Neural progenitor cell (in vitro differentiated cells): ENCODE measurements around the gene SERINC5. TPM values are rescaled to one million over a fixed set of nuclear protein-coding genes. Genes with fewer than 3 reads are reported as not detected.
A peak's percentile ranks its signal among the peaks of the same experiment; 100 is the strongest.

Source experiments
- DNase-seq: peaks from one replicate; pipeline ENCODE4 v3.0.0-alpha.2; 2016; ENCODE audit warnings: low spot score
- H2AFZ ChIP-seq: fragments of 200-600 bp; sonication (generic); replicated peaks from 2 replicates; pipeline ENCODE4 v1.6.1; 2016; ENCODE audit warnings: antibody characterized with exemption
- H3F3A ChIP-seq: fragments of 200-600 bp; sonication (generic); 2 replicates; pipeline ENCODE4 v1.6.1; 2016; ENCODE audit warnings: antibody characterized with exemption, low read depth
- H3K27ac ChIP-seq: fragments of 200-600 bp; sonication (generic); 2 replicates; pipeline ENCODE4 v1.5.1; 2016; ENCODE audit warnings: mild to moderate bottlenecking
- H3K27me3 ChIP-seq: fragments of 200-600 bp; sonication (generic); 2 replicates; pipeline ENCODE4 v1.6.1; 2016; ENCODE audit warnings: mild to moderate bottlenecking, moderate library complexity
- H3K36me3 ChIP-seq: fragments of 200-600 bp; sonication (generic); 2 replicates; pipeline ENCODE4 v1.5.1; 2016
- H3K4me1 ChIP-seq: fragments of 200-600 bp; sonication (generic); 2 replicates; pipeline ENCODE4 v1.6.1; 2016; ENCODE audit warnings: mixed run types
- H3K4me2 ChIP-seq: fragments of 200-600 bp; sonication (generic); 2 replicates; pipeline ENCODE4 v1.6.1; 2016
- H3K4me3 ChIP-seq: fragments of 200-600 bp; sonication (generic); 2 replicates; pipeline ENCODE4 v1.5.1; 2016
- H3K79me2 ChIP-seq: fragments of 200-600 bp; sonication (generic); 2 replicates; pipeline ENCODE4 v1.6.1; 2016; ENCODE audit warnings: low read depth
- H3K9ac ChIP-seq: fragments of 200-600 bp; sonication (generic); 2 replicates; pipeline ENCODE4 v1.6.1; 2016
- H3K9me3 ChIP-seq: fragments of 200-600 bp; sonication (generic); 2 replicates; pipeline ENCODE4 v1.5.1; 2016; ENCODE audit warnings: low read depth
- H4K20me1 ChIP-seq: fragments of 200-600 bp; sonication (generic); 2 replicates; pipeline ENCODE4 v1.6.1; 2016; ENCODE audit warnings: low read depth
- H3K27ac Mint-ChIP-seq: 3 replicates; pipeline ENCODE4 v1.8.0; 2021; ENCODE audit warnings: mixed read lengths
- H3K27me3 Mint-ChIP-seq: 2 replicates; pipeline ENCODE4 v1.8.0; 2022; ENCODE audit warnings: low read depth, mild to moderate bottlenecking, inconsistent platforms, moderate library complexity, mixed read lengths; ENCODE audit not compliant: insufficient read depth
- H3K36me3 Mint-ChIP-seq: 3 replicates; pipeline ENCODE4 v1.8.0; 2021; ENCODE audit warnings: mixed read lengths
- H3K4me1 Mint-ChIP-seq: 3 replicates; pipeline ENCODE4 v1.8.0; 2021; ENCODE audit warnings: mixed read lengths
- H3K4me3 Mint-ChIP-seq: 3 replicates; pipeline ENCODE4 v1.8.0; 2021; ENCODE audit warnings: mild to moderate bottlenecking, moderate library complexity, mixed read lengths
- H3K9me3 Mint-ChIP-seq: 3 replicates; pipeline ENCODE4 v1.8.0; 2020; ENCODE audit warnings: mixed read lengths
- CTCF ChIP-seq: fragments of 200-600 bp; sonication (generic); IDR thresholded peaks from 2 replicates; pipeline ENCODE4 v1.5.1; 2017; ENCODE audit warnings: antibody characterized with exemption, mild to moderate bottlenecking
- EZH2 ChIP-seq: fragments of 200-600 bp; sonication (generic); IDR thresholded peaks from 2 replicates; pipeline ENCODE4 v1.6.1; 2017; ENCODE audit warnings: antibody characterized with exemption, mild to moderate bottlenecking, moderate library complexity
- EZH2phosphoT487 ChIP-seq: fragments of 200-600 bp; sonication (generic); IDR thresholded peaks from 2 replicates; pipeline ENCODE4 v1.6.1; 2017; ENCODE audit warnings: antibody characterized with exemption
- total RNA-seq: library from RNA; depleted of rRNA; stranded (reverse); fragments of >200 nt; gene quantifications from 2 replicates; pipeline ENCODE4 v1.2.3, GENCODE V29; 2015; ENCODE audit warnings: low replicate concordance

SERINC5 gene
- total RNA-seq, 1 donor from 2014 or later: 126 TPM

GRCh38 chr5:80191991-80192398 is 63.9 kb downstream of the SERINC5 start:
- Histone ChIP-seq H3K9ac (no peak overlapping the region), H3K79me2 (peaks cover 99% of the 10 kb centered on the region), H3K9me3 (no peaks in the 10 kb centered on the region), H2AFZ (no peak overlapping the region), H3K4me1 (peaks cover 79% of the 10 kb centered on the region), H3K27ac (peak overlapping the region; percentile 60), H3K27me3 (no peaks in the 10 kb centered on the region), H3K4me2 (peak overlapping the region; percentile 70), H4K20me1 (peaks cover 96% of the 10 kb centered on the region), H3K36me3 (no peaks in the 10 kb centered on the region), H3K4me3 (peak overlapping the region; percentile 8), H3F3A (peaks cover 71% of the 10 kb centered on the region)
- Mint-ChIP-seq H3K4me1 (peaks cover 62% of the 10 kb centered on the region), H3K27ac (peak overlapping the region; percentile 13), H3K4me3 (no peak overlapping the region), H3K9me3 (no peaks in the 10 kb centered on the region), H3K36me3 (peaks cover 10% of the 10 kb centered on the region), H3K27me3 (peaks cover 3% of the 10 kb centered on the region)
- DNase-seq: peak; percentile 67
- TF ChIP-seq CTCF (no peak), EZH2phosphoT487 (no peak), EZH2 (no peak)

GRCh38 chr5:80191397-80191796 is 64.5 kb downstream of the SERINC5 start:
- Histone ChIP-seq H3K4me1 (peaks cover 79% of the 10 kb centered on the region), H3K9ac (no peak overlapping the region), H2AFZ (no peak overlapping the region), H3K36me3 (no peaks in the 10 kb centered on the region), H3K4me3 (no peak overlapping the region), H3K4me2 (peak overlapping the region; percentile 70), H3K79me2 (peaks cover 99% of the 10 kb centered on the region), H3K27ac (no peak overlapping the region), H3F3A (peaks cover 77% of the 10 kb centered on the region), H3K27me3 (no peaks in the 10 kb centered on the region), H4K20me1 (peaks cover 95% of the 10 kb centered on the region), H3K9me3 (no peaks in the 10 kb centered on the region)
- Mint-ChIP-seq H3K4me1 (peaks cover 62% of the 10 kb centered on the region), H3K9me3 (no peaks in the 10 kb centered on the region), H3K27me3 (peaks cover 2% of the 10 kb centered on the region), H3K36me3 (peaks cover 9% of the 10 kb centered on the region), H3K4me3 (no peak overlapping the region), H3K27ac (no peak overlapping the region)
- DNase-seq: no peak
- TF ChIP-seq EZH2phosphoT487 (no peak), EZH2 (no peak), CTCF (no peak)

GRCh38 chr5:80190960-80191359 is 64.9 kb downstream of the SERINC5 start:
- no peaks in the 10 kb centered on the region for H3K36me3 ChIP-seq
- peaks cover 4% of the 10 kb centered on the region for H3K36me3 Mint-ChIP-seq
- no peak overlapping the region for H3K4me3 ChIP-seq
- H2AFZ ChIP-seq: no peak overlapping the region
- H3K4me1 Mint-ChIP-seq: peaks cover 60% of the 10 kb centered on the region
- peak overlapping the region; percentile 26 for H3K27ac ChIP-seq
- no peak overlapping the region for H3K27ac Mint-ChIP-seq
- TF ChIP-seq EZH2phosphoT487 (no peak), EZH2 (no peak), CTCF (no peak)
- no peaks in the 10 kb centered on the region for H3K9me3 ChIP-seq
- peaks cover 92% of the 10 kb centered on the region for H4K20me1 ChIP-seq
- peaks cover 79% of the 10 kb centered on the region for H3F3A ChIP-seq
- H3K79me2 ChIP-seq: peaks cover 99% of the 10 kb centered on the region
- H3K27me3 Mint-ChIP-seq: peaks cover 2% of the 10 kb centered on the region
- H3K4me2 ChIP-seq: no peak overlapping the region
- H3K9ac ChIP-seq: no peak overlapping the region
- H3K9me3 Mint-ChIP-seq: no peaks in the 10 kb centered on the region
- H3K4me1 ChIP-seq: peaks cover 79% of the 10 kb centered on the region
- no peaks in the 10 kb centered on the region for H3K27me3 ChIP-seq
- no peak for DNase-seq
- H3K4me3 Mint-ChIP-seq: no peak overlapping the region
